NCI-H1417 (cell line): ENCODE data around the gene SIK1.

Experiments
- DNase-seq, 3 experiments: peaks; one replicate each; lab custom pipeline; 2025; lab: John Stamatoyannopoulos, UW

The SIK1 gene

GRCh38 chr21:43367296-43367695 is 59.6 kb downstream of the SIK1 start:
- peak in 2 of 3 experiments; percentile 9 to 19 for DNase-seq

DNA sequence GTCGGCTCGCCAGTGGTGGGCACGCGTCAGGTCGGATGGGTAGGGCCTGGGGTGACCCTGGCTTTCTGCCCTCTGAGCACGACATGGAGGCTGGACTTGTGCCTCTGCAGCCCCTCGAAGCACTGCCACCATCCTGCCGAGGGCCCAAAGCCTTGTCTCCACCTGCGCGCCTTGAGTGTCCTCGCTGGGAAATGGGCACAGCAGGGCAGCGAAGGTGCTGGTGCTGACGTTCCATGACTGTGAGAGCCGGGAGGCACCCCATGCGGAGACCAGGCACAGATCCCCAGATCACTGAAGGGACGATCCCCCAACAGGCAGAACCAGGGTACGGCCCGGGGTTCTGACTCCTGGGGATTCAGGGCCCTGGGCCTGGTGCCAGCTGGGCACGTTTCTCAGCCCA is 60.3 kb downstream of the SIK1 start:
- DNase-seq, result no peak

DNA sequence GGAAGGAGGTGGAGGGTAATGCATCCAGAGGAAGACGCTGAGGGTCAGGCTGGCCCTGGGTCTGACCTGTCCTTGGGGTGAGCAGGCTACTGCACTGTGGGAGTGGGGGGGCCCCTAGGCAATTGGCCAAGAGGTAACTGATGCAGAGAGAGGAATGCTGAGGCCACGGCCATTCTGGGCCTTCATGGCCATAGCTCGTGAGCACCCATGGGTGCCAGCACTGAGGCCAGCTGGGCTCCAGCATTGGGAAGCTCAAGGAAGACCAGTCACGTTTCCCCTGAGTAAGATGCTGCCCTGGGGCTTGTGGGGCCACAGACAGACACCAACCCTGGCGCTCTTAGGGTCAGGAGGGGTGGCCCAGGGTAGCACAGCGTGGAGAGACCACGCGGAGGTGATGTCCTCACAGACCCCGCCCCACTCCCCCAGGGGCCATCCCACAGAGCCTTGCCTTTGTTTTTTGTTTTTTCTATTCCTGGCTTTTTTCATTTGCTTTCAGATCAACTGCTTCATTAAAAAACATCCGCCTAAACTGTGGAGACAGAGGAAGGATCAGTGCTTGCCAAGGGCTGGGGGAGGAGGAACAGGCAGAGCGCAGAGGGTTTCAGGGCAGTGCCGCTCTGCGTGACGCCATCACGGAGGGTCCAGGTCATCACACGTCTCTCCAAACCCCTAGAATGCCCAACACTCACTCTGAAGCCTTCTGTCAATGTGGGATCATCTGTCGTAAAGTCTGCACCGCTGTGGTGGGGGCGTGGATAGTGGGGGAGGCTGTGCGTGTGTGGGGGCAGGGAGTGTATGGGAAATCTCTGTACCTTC is 61.1 kb downstream of the SIK1 start:
- peak in 2 of 3 experiments; percentile 24 to 40 for DNase-seq

- peak; percentile 86 to 95 (median 90) for DNase-seq
These were observed 62.0 kb downstream of the SIK1 start for GRCh38 chr21:43364851-43365424.
